ENCODE data around the gene PGAP6. TPM values are rescaled to one million over a fixed set of nuclear protein-coding genes. Genes with fewer than 3 reads are reported as not detected.

PGAP6 gene
- total and polyA plus RNA-seq, 2 of the 8 experiments (the other 6 are each of a cell fraction or from before 2014, with no cell fraction given): 86.8 to 364 TPM

- no peak for TF ChIP-seq CHD7 (IDR thresholded peaks at IDR 0.05; ENCODE audit: insufficient replicate concordance, low read length)
- no peak for TF ChIP-seq CTCF (IDR thresholded peaks at IDR 0.05; ENCODE audit: control extremely low read depth in 1 of 3, insufficient read depth in 1 of 3, low read depth in 1 of 3, low read length in 3 of 3)
- TF ChIP-seq RAD21 (IDR thresholded peaks at IDR 0.05 in 1 of 2, conservative IDR thresholded peaks at IDR 0.05 in 1 of 2; ENCODE audit: low read depth in 2 of 2, low read length in 2 of 2): no peak
- TF ChIP-seq GABPA (IDR thresholded peaks at IDR 0.05; ENCODE audit: borderline replicate concordance, insufficient read depth, low read length): no peak
- TF ChIP-seq BRCA1 (IDR thresholded peaks at IDR 0.05; ENCODE audit: low read depth, low read length): no peak
- no peak for TF ChIP-seq GTF2F1 (IDR thresholded peaks at IDR 0.05; ENCODE audit: borderline replicate concordance, low read depth, low read length)
- no peak for TF ChIP-seq RFX5 (IDR thresholded peaks at IDR 0.05; ENCODE audit: borderline replicate concordance, low read depth, low read length)
Measured at GRCh38 chr16:373848-374615, 7.7 kb downstream of the PGAP6 start (continued).

Data from H1 (cell line).